Stimulated activated CD8-positive, alpha-beta memory T cell treated with anti-CD3 and anti-CD28 coated beads, Interleukin-15, amount 100 ng/mL, for 1 hour (primary cell): Measurements from ENCODE around the gene PSEN1.

Experiments
- DNase-seq: peaks from one replicate; pipeline ENCODE4 v3.0.0-alpha.2; 2020; ENCODE audit warnings: low read depth

PSEN1 gene

GRCh38 chr14:73220061-73220460 is 83.8 kb downstream of the PSEN1 start:
- DNase-seq = no peak

- DNase-seq = no peak
Measured at GRCh38 chr14:73220634-73221033, 84.3 kb downstream of the PSEN1 start.

GRCh38 chr14:73221945-73222344 is 85.6 kb downstream of the PSEN1 start:
- no peak for DNase-seq

- DNase-seq = no peak
Measured at GRCh38 chr14:73223049-73223448, 86.7 kb downstream of the PSEN1 start.

GRCh38 chr14:73225496-73225895 is 89.2 kb downstream of the PSEN1 start:
- DNase-seq = no peak

- no peak for DNase-seq
Measured at GRCh38 chr14:73227812-73228781, 91.8 kb downstream of the PSEN1 start.

GRCh38 chr14:73230051-73230450 is 93.7 kb downstream of the PSEN1 start:
- DNase-seq = no peak

GRCh38 chr14:73231981-73232851 is 95.9 kb downstream of the PSEN1 start:
- DNase-seq = no peak

GRCh38 chr14:73232984-73233383 is 96.7 kb downstream of the PSEN1 start:
- no peak for DNase-seq

- DNase-seq = no peak
Measured at GRCh38 chr14:73233564-73233963, 97.3 kb downstream of the PSEN1 start.

- no peak for DNase-seq
Measured at GRCh38 chr14:73234029-73234428, 97.7 kb downstream of the PSEN1 start.

- no peak for DNase-seq
Measured at GRCh38 chr14:73234586-73235394, 98.5 kb downstream of the PSEN1 start.

- DNase-seq = no peak
Measured at GRCh38 chr14:73235531-73236155, 99.3 kb downstream of the PSEN1 start.

- no peak for DNase-seq
Measured at GRCh38 chr14:73236157-73236556, 99.8 kb downstream of the PSEN1 start.

- DNase-seq = no peak
Measured at GRCh38 chr14:73236752-73237218, 100.5 kb downstream of the PSEN1 start.

- DNase-seq = no peak
Measured at GRCh38 chr14:73237219-73237785, 101.0 kb downstream of the PSEN1 start, which contains the start of gene PAPLN. Gene PAPLN, plus strand, starts transcription at chr14:73237506. Its CDS starts 2,273 bp downstream, at chr14:73239779.

- DNase-seq = no peak
Measured at GRCh38 chr14:73237786-73238423, 101.6 kb downstream of the PSEN1 start.

GRCh38 chr14:73238424-73238852 is 102.1 kb downstream of the PSEN1 start:
- no peak for DNase-seq

- no peak for DNase-seq
Measured at GRCh38 chr14:73238941-73239340, 102.6 kb downstream of the PSEN1 start.
